ENCODE measurements around the gene SRPK2. TPM values are rescaled to one million over a fixed set of nuclear protein-coding genes. Genes with fewer than 3 reads are reported as not detected.
A peak's percentile ranks its signal among the peaks of the same experiment; 100 is the strongest.

SRPK2 gene
- total RNA-seq, 1 experiment from 2014 or later, result 58.2 TPM

DNA sequence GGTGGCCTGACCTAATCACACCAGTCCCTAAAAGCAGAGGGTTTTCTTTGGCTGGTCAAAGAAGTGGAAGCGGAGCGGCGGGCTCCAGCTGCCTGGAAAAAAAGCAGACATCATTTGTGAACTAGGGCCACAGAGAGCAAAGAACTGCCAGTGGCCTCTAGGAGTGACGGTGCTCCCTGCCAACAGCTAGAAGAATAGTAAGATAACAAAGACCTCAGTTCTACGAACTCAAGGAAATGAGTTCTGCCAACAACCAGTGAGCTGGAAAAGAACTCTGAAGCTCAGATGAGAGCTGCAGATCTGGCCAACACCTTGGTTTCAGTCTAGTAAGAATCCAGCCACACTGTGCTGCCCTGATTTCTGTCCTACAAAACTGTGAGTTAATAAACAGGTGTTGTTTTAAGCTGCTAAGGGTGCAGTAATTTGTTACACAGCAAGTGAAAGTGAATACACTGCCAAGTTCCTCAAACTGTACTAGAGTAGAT is 178.0 kb downstream of the SRPK2 start:
- H3K36me3 ChIP-seq (ENCODE audit: control insufficient read depth, insufficient read depth, low read length), result no peaks in the 10 kb centered on the region
- no peaks in the 10 kb centered on the region for H3K9me3 ChIP-seq (ENCODE audit: control insufficient read depth, insufficient read depth, low read depth, low read length)
- CTCF ChIA-PET, result no interaction called here
- BruUV-seq (replicated peaks), result no TSS peak
- H3K4me3 ChIP-seq (ENCODE audit: low read depth in 2 of 2, low read length in 2 of 2), result no peak overlapping the region
- intact Hi-C loops (cut with micrococcal nuclease; ENCODE audit: unreplicated experiment) (no loop called here), in situ Hi-C loops (cut with HindIII; ENCODE audit: low pct_unique_long_range_greater_than_20kb, low sequenced_read_pairs) (no loop called here)
- ATAC-seq, result peak; percentile 51
- no peak overlapping the region for H3K27ac ChIP-seq (ENCODE audit: low read length)
- POLR2A ChIA-PET, result no interaction called here
- no peaks in the 10 kb centered on the region for H3K27me3 ChIP-seq (ENCODE audit: control insufficient read depth, insufficient read depth, low read length)
- no peaks in the 10 kb centered on the region; the same call in 1 of the 2 replicates for H3K4me1 ChIP-seq (ENCODE audit: control insufficient read depth, insufficient read depth, low read length)
- TF ChIP-seq, protein P1, sequence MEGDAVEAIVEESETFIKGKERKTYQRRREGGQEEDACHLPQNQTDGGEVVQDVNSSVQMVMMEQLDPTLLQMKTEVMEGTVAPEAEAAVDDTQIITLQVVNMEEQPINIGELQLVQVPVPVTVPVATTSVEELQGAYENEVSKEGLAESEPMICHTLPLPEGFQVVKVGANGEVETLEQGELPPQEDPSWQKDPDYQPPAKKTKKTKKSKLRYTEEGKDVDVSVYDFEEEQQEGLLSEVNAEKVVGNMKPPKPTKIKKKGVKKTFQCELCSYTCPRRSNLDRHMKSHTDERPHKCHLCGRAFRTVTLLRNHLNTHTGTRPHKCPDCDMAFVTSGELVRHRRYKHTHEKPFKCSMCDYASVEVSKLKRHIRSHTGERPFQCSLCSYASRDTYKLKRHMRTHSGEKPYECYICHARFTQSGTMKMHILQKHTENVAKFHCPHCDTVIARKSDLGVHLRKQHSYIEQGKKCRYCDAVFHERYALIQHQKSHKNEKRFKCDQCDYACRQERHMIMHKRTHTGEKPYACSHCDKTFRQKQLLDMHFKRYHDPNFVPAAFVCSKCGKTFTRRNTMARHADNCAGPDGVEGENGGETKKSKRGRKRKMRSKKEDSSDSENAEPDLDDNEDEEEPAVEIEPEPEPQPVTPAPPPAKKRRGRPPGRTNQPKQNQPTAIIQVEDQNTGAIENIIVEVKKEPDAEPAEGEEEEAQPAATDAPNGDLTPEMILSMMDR (IDR thresholded peaks at IDR 0.05), result no peak
- TF ChIP-seq, protein P2, sequence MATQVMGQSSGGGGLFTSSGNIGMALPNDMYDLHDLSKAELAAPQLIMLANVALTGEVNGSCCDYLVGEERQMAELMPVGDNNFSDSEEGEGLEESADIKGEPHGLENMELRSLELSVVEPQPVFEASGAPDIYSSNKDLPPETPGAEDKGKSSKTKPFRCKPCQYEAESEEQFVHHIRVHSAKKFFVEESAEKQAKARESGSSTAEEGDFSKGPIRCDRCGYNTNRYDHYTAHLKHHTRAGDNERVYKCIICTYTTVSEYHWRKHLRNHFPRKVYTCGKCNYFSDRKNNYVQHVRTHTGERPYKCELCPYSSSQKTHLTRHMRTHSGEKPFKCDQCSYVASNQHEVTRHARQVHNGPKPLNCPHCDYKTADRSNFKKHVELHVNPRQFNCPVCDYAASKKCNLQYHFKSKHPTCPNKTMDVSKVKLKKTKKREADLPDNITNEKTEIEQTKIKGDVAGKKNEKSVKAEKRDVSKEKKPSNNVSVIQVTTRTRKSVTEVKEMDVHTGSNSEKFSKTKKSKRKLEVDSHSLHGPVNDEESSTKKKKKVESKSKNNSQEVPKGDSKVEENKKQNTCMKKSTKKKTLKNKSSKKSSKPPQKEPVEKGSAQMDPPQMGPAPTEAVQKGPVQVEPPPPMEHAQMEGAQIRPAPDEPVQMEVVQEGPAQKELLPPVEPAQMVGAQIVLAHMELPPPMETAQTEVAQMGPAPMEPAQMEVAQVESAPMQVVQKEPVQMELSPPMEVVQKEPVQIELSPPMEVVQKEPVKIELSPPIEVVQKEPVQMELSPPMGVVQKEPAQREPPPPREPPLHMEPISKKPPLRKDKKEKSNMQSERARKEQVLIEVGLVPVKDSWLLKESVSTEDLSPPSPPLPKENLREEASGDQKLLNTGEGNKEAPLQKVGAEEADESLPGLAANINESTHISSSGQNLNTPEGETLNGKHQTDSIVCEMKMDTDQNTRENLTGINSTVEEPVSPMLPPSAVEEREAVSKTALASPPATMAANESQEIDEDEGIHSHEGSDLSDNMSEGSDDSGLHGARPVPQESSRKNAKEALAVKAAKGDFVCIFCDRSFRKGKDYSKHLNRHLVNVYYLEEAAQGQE (IDR thresholded peaks at IDR 0.05; ENCODE audit: insufficient read depth in 1 of 2, low read depth in 2 of 2, low read length in 1 of 2), result no peak
- TF ChIP-seq TCF7L2 (IDR thresholded peaks at IDR 0.05; ENCODE audit: low read depth, low read length), result no peak
- TF ChIP-seq POLR2AphosphoS5 (IDR thresholded peaks at IDR 0.05; ENCODE audit: low read depth, low read length), result no peak
- TF ChIP-seq SIN3A (IDR thresholded peaks at IDR 0.05; ENCODE audit: borderline replicate concordance, insufficient read depth, low read depth, low read length), result no peak
- no peak for DNase-seq (ENCODE audit: low read depth, low spot score)

DNA sequence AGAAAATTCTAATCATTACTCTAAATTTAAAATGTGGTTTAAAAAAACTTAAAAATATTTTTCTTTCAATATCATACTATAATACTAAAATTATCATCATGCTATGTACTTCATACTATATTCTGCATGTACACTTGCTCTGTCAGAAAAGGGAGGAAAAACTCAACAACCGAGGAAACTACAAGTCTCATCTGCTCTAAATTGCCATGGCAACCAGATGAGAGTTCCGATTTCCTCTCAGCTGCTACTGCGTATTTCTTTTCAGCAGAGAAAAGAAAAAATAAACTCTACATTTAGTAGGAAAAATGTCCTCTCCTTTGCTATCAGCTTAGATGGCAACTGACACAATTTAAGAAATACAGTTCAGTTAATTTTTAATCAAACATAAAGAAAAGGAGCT is 178.9 kb downstream of the SRPK2 start:
- Histone ChIP-seq H3K27me3 (ENCODE audit: control insufficient read depth, insufficient read depth, low read length) (no peaks in the 10 kb centered on the region), H3K4me1 (ENCODE audit: control insufficient read depth, insufficient read depth, low read length) (no peaks in the 10 kb centered on the region; the same call in 1 of the 2 replicates), H3K36me3 (ENCODE audit: control insufficient read depth, insufficient read depth, low read length) (no peaks in the 10 kb centered on the region), H3K9me3 (ENCODE audit: control insufficient read depth, insufficient read depth, low read depth, low read length) (no peaks in the 10 kb centered on the region), H3K27ac (ENCODE audit: low read length) (no peak overlapping the region), H3K4me3 (ENCODE audit: low read depth in 2 of 2, low read length in 2 of 2) (no peak overlapping the region)
- intact Hi-C loops (cut with micrococcal nuclease; ENCODE audit: unreplicated experiment) (no loop called here), in situ Hi-C loops (cut with HindIII; ENCODE audit: low pct_unique_long_range_greater_than_20kb, low sequenced_read_pairs) (no loop called here)
- ATAC-seq (no peak), DNase-seq (ENCODE audit: low read depth, low spot score) (no peak)
- ChIA-PET POLR2A (no interaction called here), CTCF (no interaction called here)
- no TSS peak for BruUV-seq (replicated peaks)
- TF ChIP-seq SIN3A (IDR thresholded peaks at IDR 0.05; ENCODE audit: borderline replicate concordance, insufficient read depth, low read depth, low read length), result no peak
- TF ChIP-seq, protein P1 (IDR thresholded peaks at IDR 0.05), result no peak
